ENCODE results near the gene THRB. TPM values are rescaled to one million over a fixed set of nuclear protein-coding genes. Genes with fewer than 3 reads are reported as not detected.

Gene THRB
- total RNA-seq, 2 experiments from 2014 or later, result not detected

DNA sequence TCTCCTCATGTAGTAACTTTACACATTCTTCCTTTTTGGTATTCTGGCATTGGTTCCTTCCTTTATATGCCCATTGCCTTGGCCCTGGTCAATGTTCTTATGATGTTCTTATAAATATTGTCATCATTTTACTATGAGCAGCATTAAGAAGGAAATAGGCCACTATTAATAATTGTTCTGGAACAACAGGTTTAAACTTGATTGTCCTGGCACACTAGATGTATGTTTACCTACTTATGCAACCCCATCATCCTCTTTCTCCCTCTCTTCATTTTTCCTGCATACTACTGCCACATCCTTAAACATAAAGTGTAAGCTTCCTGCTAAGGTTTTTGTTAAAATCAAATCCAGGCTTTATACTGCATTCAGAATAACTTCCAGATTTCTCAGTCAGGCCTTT lies 114.7 kb downstream of the THRB start:
- Mint-ChIP-seq H3K27me3 (no peaks in the 10 kb centered on the region), H3K4me3 (no peak overlapping the region), H3K9me3 (no peaks in the 10 kb centered on the region), H3K4me1 (no peaks in the 10 kb centered on the region), H3K27ac (no peak overlapping the region), H3K36me3 (ENCODE audit: low read depth) (no peaks in the 10 kb centered on the region)
- POLR2A ChIA-PET, result no interaction called here
- CTCF ChIA-PET, result no interaction called here
- no peak for DNase-seq

DNA sequence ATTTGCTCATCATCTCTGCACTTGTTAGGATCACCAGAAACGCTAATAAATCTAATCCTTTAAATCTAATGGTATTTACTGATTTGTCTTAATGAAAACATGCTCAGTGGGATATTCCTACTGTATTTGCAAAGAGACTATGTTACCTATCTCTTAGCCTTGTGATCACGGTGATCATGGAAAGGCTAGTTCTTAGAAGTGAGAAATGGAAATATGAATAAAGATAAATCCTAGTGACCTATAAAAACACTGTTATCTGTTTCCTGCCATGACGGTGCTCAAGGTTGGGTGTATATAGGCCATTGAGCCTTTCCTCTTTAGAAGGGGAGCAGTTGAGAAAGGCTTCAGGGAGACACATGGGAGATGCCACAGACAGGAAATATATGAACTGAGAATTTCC lies 116.3 kb downstream of the THRB start:
- Mint-ChIP-seq H3K27ac (no peak overlapping the region), H3K4me3 (no peak overlapping the region), H3K9me3 (no peaks in the 10 kb centered on the region), H3K27me3 (no peaks in the 10 kb centered on the region), H3K4me1 (no peaks in the 10 kb centered on the region), H3K36me3 (ENCODE audit: low read depth) (no peaks in the 10 kb centered on the region)
- ChIA-PET CTCF (interaction anchor here (1.0 kb wide), 1 partner anchor 15 kb away, joined by 3 read pairs; no protein-coding TSS in a partner anchor), POLR2A (no interaction called here)
- DNase-seq, result no peak

DNA sequence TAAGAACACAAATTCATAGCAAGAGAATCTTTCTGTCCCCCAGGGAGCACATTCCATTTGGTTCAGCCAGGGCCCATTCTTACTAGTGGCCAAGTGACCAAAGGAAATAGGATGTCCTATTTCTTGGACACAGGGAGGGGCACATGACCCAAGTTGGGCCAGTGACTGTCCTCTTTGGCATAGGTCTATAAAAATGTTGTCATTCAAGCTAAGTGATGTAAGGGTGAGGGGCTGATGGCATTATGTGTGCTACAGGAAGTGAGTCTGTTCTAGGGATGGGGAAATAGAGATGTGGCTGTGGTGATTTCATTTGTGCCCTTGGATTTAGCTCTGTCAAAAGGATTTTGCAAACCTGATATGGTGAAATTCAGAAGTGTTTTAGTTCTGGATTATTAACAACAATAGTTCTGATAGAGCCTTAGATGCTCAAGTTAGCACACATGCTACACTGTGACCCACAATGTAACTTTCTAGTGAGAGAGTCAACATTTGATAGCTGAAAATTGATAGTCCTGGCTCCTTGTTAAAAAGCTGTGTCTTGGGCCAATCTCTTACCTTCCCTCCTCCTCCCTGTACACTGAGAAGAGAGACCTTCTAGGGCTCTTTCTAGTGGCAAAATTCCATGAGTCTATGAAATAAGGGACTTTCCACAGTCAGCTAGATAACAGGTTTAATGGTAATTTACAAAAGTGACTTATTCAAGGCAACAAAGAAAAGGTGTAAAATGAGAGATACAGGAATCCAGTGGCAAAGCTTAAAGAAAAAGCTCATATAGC lies 117.2 kb downstream of the THRB start:
- H3K36me3 Mint-ChIP-seq (ENCODE audit: low read depth), result no peaks in the 10 kb centered on the region
- no peaks in the 10 kb centered on the region for H3K9me3 Mint-ChIP-seq
- H3K27ac Mint-ChIP-seq, result no peak overlapping the region
- H3K4me3 Mint-ChIP-seq, result no peak overlapping the region
- ChIA-PET POLR2A (no interaction called here), CTCF (interaction anchor here (0.5 to 1.0 kb wide), 2 partner anchors 14 to 125 kb away, joined by 3 read pairs; no protein-coding TSS in a partner anchor)
- DNase-seq, result no peak
- no peaks in the 10 kb centered on the region for H3K27me3 Mint-ChIP-seq
- no peaks in the 10 kb centered on the region for H3K4me1 Mint-ChIP-seq

DNA sequence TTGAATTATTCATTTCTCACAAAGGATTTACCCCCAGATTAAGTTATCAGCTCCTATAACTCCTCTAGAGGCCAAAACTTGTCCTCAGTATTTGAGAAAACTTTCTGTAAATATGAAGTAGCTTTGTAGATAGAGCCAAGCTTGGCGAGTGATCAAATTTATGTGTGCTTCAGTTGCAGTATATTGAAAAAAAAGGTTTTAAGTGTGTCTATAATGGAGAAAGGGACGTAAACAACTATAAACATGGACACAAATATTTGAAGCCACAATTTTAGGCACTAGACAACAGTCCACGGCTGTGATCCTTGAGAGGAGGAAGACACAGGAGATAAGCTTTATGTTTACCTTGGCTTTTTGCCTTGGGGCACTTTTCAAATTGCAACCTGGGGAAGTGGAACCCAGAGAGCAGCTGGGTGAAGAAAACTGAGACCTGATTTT lies 118.7 kb downstream of the THRB start:
- no peaks in the 10 kb centered on the region for H3K27me3 Mint-ChIP-seq
- ChIA-PET CTCF (no interaction called here), POLR2A (no interaction called here)
- H3K9me3 Mint-ChIP-seq, result no peaks in the 10 kb centered on the region
- no peak overlapping the region for H3K4me3 Mint-ChIP-seq
- H3K27ac Mint-ChIP-seq, result no peak overlapping the region
- no peak for DNase-seq
- H3K4me1 Mint-ChIP-seq, result no peaks in the 10 kb centered on the region
- H3K36me3 Mint-ChIP-seq (ENCODE audit: low read depth), result no peaks in the 10 kb centered on the region

DNA sequence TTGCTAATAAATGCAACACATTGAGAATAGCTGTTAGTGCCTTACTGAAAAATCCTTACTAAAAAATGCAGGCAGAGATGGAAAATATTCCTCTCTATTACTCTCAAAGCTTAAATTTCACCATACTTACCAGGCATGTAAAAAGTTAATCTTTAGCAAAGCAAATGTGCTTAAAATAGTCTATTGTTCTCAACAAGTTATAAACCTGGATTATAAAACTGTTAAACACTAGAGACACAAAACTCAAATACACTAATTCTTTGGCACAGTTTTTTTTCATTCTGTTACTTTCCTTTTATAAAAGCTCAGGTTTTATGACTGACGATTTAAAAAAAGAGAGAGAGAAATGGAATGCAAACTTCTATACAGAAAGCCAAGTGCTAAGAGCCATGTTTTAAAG lies 119.8 kb downstream of the THRB start:
- no peak overlapping the region for H3K27ac Mint-ChIP-seq
- H3K36me3 Mint-ChIP-seq (ENCODE audit: low read depth), result no peaks in the 10 kb centered on the region
- no peak for DNase-seq
- ChIA-PET CTCF (no interaction called here), POLR2A (no interaction called here)
- H3K4me1 Mint-ChIP-seq, result no peaks in the 10 kb centered on the region
- H3K27me3 Mint-ChIP-seq, result no peaks in the 10 kb centered on the region
- no peaks in the 10 kb centered on the region for H3K9me3 Mint-ChIP-seq
- H3K4me3 Mint-ChIP-seq, result no peak overlapping the region

DNA sequence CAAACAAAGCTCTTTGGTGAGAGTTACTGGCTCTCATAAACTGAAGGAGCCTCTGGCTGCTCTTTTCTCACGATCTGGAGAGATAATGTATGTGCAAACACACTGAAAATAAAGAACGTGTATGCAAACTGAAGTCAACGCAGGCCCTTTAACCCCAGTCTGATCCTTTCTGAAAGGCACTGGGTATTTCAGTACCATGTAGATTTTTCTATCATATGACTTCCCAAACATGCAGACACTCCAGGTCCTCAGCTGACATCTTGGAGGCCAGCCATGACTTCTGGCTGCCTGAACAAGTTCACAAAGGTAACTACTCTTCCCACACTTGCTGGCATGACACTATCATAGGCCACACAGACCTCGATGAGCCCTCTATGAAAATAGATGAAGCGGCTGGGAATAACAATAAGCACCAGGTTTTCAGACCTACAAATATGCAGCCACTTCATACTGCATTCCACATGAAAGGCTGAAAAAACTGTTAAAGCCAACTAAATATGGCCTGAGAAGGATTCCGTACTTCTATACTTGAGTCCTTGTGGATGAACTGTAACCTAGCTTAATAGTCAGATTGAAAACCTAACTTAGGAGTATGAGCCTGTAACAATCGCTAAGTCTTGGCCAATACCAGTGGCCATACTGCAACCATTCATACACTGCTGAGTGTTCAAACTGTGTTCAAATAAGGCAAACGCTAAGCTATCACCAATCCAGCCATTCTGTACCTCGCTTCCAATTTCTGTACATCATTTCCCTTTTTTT lies 121.3 kb downstream of the THRB start:
- H3K36me3 Mint-ChIP-seq (ENCODE audit: low read depth), result no peaks in the 10 kb centered on the region
- H3K4me1 Mint-ChIP-seq, result no peaks in the 10 kb centered on the region
- CTCF ChIA-PET, result interaction anchor here (0.7 kb wide), 1 partner anchor 51 kb away, joined by 4 read pairs; no protein-coding TSS in a partner anchor
- no peak overlapping the region for H3K4me3 Mint-ChIP-seq
- no peaks in the 10 kb centered on the region for H3K27me3 Mint-ChIP-seq
- no peak overlapping the region for H3K27ac Mint-ChIP-seq
- no peak for DNase-seq
- POLR2A ChIA-PET, result no interaction called here
- H3K9me3 Mint-ChIP-seq, result no peaks in the 10 kb centered on the region

DNA sequence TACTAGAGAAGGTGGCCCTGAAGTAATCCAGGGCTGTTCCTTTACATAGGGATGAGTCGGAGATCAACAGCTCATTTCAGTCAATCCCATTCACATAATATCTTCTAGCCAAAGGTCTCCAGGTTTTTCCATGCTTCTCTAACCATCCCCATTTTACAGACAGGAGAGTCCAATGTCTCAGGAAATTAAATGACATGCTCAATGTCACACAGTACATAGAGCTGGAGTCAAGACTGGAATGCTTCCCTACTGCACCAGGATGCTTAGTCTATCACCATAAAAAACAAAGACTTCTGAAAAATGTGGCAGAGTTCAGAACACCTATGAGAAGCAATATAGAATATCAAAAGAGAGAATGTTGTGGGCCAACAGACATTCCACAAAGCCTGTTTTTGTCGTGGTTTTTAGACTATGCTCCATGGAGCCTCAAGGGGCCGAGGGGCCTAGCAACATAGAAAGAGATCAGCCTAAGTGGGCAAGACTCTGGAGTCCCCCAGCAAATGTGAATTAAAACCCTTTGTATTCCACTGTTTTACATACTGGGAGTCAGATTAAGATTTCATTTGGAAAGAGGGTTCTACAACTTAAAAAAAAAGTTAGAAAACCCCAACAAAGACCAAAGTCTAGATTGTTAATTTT lies 122.0 kb downstream of the THRB start:
- ChIA-PET CTCF (no interaction called here), POLR2A (no interaction called here)
- Mint-ChIP-seq H3K9me3 (no peaks in the 10 kb centered on the region), H3K27ac (no peak overlapping the region), H3K4me3 (no peak overlapping the region), H3K36me3 (ENCODE audit: low read depth) (no peaks in the 10 kb centered on the region), H3K27me3 (no peaks in the 10 kb centered on the region), H3K4me1 (no peaks in the 10 kb centered on the region)
- DNase-seq, result no peak

DNA sequence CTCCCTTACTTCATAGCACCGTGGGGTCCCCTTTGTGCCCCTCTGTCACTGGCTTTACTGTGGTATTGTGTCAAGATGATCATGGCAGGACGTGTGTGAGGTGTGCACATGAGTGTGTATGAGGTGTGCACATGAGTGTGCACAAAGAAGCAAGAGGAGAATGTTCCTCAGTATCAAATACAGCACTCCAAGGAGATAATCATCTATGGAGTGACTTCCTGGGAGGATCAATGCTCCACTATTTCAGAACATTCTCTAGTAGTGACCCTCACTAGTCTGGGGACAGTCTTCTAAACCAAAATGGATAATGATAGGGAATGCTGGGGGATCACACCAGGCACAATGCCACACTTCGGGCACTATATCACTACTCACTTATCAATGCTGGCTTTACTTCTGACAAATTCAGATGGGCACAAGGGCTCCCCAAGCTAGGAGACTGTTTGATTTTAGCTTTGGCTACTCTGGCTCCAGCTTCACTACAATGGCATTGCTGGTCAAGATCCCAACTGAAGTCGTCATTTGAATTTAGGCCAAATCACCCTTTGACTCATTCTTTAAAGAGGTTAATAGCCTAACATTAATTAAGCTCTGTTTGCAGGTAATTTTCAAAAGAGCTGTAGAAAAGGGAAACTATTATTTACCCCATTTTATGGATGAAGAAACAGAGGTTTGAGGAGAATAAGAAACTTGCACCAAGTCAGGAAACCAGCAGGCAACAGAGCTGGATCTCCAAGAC lies 124.1 kb downstream of the THRB start:
- Mint-ChIP-seq H3K4me1 (no peaks in the 10 kb centered on the region), H3K36me3 (ENCODE audit: low read depth) (no peaks in the 10 kb centered on the region), H3K27me3 (no peaks in the 10 kb centered on the region), H3K4me3 (no peak overlapping the region), H3K9me3 (no peaks in the 10 kb centered on the region), H3K27ac (no peak overlapping the region)
- ChIA-PET POLR2A (no interaction called here), CTCF (interaction anchor here (1.4 kb wide), 1 partner anchor 17 kb away, joined by 3 read pairs; no protein-coding TSS in a partner anchor)
- no peak for DNase-seq

DNA sequence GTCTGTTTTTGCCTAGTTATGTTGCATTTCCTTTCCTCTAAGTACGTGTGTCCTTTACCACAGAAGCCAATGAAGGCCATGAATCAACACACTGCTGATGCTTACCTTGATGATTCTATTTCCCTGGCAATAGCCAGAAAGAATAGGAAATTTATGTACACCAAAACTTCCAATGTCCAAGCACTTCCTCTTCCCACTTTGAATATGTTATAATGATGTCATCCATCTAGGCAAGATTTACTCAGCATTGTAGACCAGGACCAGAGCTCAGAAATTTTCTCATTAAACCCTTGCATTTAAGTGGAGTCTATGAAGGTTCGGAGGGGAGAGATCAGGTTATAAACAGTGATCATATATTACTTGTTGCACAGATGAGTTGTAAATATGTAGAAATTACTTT lies 126.0 kb downstream of the THRB start:
- no peak overlapping the region for H3K27ac Mint-ChIP-seq
- H3K4me1 Mint-ChIP-seq, result no peaks in the 10 kb centered on the region
- H3K36me3 Mint-ChIP-seq (ENCODE audit: low read depth), result no peaks in the 10 kb centered on the region
- ChIA-PET POLR2A (no interaction called here), CTCF (no interaction called here)
- H3K9me3 Mint-ChIP-seq, result no peaks in the 10 kb centered on the region
- no peaks in the 10 kb centered on the region for H3K27me3 Mint-ChIP-seq
- DNase-seq, result no peak
- no peak overlapping the region for H3K4me3 Mint-ChIP-seq

DNA sequence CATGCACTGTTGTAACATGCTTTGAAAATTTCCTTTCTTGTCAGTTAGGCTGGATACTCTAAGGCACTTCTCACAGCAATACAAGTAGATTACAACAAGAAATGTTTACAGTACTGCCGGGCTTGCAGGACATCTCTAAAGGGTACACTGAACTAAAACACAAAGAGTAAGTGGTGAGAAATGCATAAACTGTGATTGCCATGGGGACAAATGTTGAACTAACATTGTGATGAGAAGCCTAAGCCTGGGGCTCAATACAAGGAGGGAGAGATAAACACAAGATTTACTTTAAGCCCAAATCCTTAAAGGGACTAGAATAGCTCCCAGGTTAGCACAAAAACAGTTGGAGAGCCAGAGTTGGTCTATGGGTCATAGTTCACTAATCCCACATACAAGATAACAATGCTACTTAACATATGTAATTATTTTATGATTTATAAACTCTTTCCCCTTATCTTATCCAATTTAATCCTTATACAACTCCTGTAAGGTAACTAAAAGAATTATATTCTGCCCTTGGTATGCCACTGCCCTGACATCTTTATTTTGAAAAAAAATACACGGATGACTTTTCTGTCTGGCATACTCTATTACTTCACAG lies 126.9 kb downstream of the THRB start:
- POLR2A ChIA-PET, result no interaction called here
- no peaks in the 10 kb centered on the region for H3K4me1 Mint-ChIP-seq
- no peak overlapping the region for H3K4me3 Mint-ChIP-seq
- H3K27ac Mint-ChIP-seq, result no peak overlapping the region
- CTCF ChIA-PET, result no interaction called here
- H3K9me3 Mint-ChIP-seq, result no peaks in the 10 kb centered on the region
- no peaks in the 10 kb centered on the region for H3K27me3 Mint-ChIP-seq
- no peak for DNase-seq
- no peaks in the 10 kb centered on the region for H3K36me3 Mint-ChIP-seq (ENCODE audit: low read depth)

DNA sequence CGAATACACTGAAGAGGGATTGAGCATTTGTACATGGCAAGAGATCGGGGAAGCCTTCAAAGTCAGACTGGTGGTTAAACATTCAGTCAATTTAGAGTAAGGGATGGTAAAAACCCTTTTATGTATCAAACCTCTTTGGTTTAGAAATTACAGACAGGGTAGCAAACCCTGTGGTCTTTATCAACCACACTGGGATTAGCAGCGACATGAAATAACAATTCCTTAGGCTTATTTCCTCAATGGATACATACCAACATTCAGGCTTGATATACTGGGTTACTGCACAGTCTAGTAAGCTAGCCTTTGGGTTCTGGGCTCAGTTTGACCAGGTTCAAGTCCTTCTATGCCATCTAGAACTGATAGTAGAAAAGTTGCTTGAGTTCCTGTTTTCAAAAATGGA lies 127.4 kb downstream of the THRB start:
- ChIA-PET CTCF (no interaction called here), POLR2A (no interaction called here)
- no peak for DNase-seq
- Mint-ChIP-seq H3K27me3 (no peaks in the 10 kb centered on the region), H3K4me1 (no peaks in the 10 kb centered on the region), H3K27ac (no peak overlapping the region), H3K4me3 (no peak overlapping the region), H3K36me3 (ENCODE audit: low read depth) (no peaks in the 10 kb centered on the region), H3K9me3 (no peaks in the 10 kb centered on the region)

DNA sequence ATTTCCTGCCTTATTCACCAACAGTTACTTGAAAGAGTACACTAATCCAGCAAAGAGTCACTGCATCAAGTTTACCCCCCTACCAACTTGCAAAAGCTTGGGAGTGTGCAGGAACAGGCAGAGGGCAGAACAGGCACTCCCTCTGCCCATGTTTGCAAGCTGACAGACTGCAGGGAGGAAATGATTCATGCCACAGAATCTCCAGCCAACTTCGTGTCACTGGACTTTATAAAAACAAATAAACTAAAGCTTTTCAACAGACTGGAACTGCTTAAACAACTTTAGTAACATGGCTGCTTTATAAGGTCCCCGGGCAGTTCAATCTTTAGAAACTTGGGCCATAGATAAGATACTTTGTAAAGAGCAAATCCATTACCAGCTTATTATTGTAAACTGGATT lies 129.5 kb downstream of the THRB start:
- POLR2A ChIA-PET, result no interaction called here
- Mint-ChIP-seq H3K9me3 (no peaks in the 10 kb centered on the region), H3K4me3 (no peak overlapping the region), H3K27me3 (no peaks in the 10 kb centered on the region), H3K27ac (no peak overlapping the region), H3K4me1 (no peaks in the 10 kb centered on the region), H3K36me3 (ENCODE audit: low read depth) (no peaks in the 10 kb centered on the region)
- DNase-seq, result no peak
- CTCF ChIA-PET, result no interaction called here

All from activated CD4-positive, alpha-beta T cell treated with anti-CD3 and anti-CD28 coated beads, Interleukin-2, amount 10 ng/mL, durations not matched to agents 7 days and 5 days (primary cell).